GM12878 (cell line): ENCODE data around the gene ZBTB7B.

Source experiments
- BCL11A ChIP-seq: IDR thresholded peaks from 2 replicates; pipeline ENCODE4 v1.6.1; 2011; ENCODE audit warnings: low read depth, low read length
- BHLHE40 ChIP-seq, 2 experiments: fragments of 450-650 bp in 1 of 2; IDR thresholded peaks; 2 replicates each; pipeline ENCODE4 v1.6.1; 2011 to 2017; ENCODE audit warnings: low read depth in 2 of 2, borderline replicate concordance in 1 of 2, improper control_type of control experiment in 1 of 2, low read length in 1 of 2, mild to moderate bottlenecking in 1 of 2
- CEBPB ChIP-seq, 2 experiments: fragments of 150-350 bp in 1 of 2; IDR thresholded peaks; 2 replicates each; pipeline ENCODE4 v1.6.1; 2012 to 2014; ENCODE audit warnings: low read depth in 2 of 2, low read length in 2 of 2, borderline replicate concordance in 1 of 2, inconsistent platforms in 1 of 2
- EZH2 ChIP-seq: IDR thresholded peaks from 2 replicates; pipeline ENCODE4 v1.6.1; 2012; ENCODE audit warnings: low read depth, mild to moderate bottlenecking, control low read depth, inconsistent platforms, low read length, borderline replicate concordance; ENCODE audit not compliant: control insufficient read depth
- HDGF ChIP-seq: fragments of 450-650 bp; IDR thresholded peaks from 2 replicates; pipeline ENCODE4 v1.6.1; 2016; ENCODE audit warnings: antibody characterized with exemption
- JUND ChIP-seq: IDR thresholded peaks from 2 replicates; pipeline ENCODE4 v1.6.1; 2012; ENCODE audit warnings: low read depth, mild to moderate bottlenecking, low read length, improper control_type of control experiment, moderate library complexity
- MXI1 ChIP-seq: fragments of 150-350 bp; IDR thresholded peaks from 2 replicates; pipeline ENCODE4 v1.6.1; 2011; ENCODE audit warnings: low read depth, mild to moderate bottlenecking, inconsistent platforms, low read length, improper control_type of control experiment
- NR2C2 ChIP-seq: IDR thresholded peaks from 2 replicates; pipeline ENCODE4 v1.6.1; 2011; ENCODE audit warnings: borderline replicate concordance, low read depth; ENCODE audit not compliant: control insufficient read depth, insufficient read length
- POLR2A ChIP-seq: IDR thresholded peaks from 2 replicates; pipeline ENCODE4 v1.6.1; 2011; ENCODE audit warnings: low read depth, mild to moderate bottlenecking, low read length
- POLR2AphosphoS5 ChIP-seq: IDR thresholded peaks from 2 replicates; pipeline ENCODE4 v1.6.1; 2011; ENCODE audit warnings: mild to moderate bottlenecking, low read length, inconsistent platforms
- TF ChIP-seq, protein P1 (sequence below): IDR thresholded peaks from 2 replicates; pipeline ENCODE4 v1.6.1; 2012; ENCODE audit warnings: mild to moderate bottlenecking, low read depth, low read length
- TF ChIP-seq, protein P2 (sequence below), 3 experiments: IDR thresholded peaks in 2 of 3; conservative IDR thresholded peaks in 1 of 3; 2 replicates each; pipeline ENCODE4 v1.5.1; 2011; ENCODE audit warnings: low read depth in 3 of 3, low read length in 3 of 3, mild to moderate bottlenecking in 3 of 3, control low read depth in 2 of 3, moderate library complexity in 2 of 3, inconsistent platforms in 1 of 3, mixed read lengths in 1 of 3; ENCODE audit not compliant: control insufficient read depth in 2 of 3, insufficient read depth in 1 of 3; ENCODE audit errors: extremely low read depth in 1 of 3

DNA sequence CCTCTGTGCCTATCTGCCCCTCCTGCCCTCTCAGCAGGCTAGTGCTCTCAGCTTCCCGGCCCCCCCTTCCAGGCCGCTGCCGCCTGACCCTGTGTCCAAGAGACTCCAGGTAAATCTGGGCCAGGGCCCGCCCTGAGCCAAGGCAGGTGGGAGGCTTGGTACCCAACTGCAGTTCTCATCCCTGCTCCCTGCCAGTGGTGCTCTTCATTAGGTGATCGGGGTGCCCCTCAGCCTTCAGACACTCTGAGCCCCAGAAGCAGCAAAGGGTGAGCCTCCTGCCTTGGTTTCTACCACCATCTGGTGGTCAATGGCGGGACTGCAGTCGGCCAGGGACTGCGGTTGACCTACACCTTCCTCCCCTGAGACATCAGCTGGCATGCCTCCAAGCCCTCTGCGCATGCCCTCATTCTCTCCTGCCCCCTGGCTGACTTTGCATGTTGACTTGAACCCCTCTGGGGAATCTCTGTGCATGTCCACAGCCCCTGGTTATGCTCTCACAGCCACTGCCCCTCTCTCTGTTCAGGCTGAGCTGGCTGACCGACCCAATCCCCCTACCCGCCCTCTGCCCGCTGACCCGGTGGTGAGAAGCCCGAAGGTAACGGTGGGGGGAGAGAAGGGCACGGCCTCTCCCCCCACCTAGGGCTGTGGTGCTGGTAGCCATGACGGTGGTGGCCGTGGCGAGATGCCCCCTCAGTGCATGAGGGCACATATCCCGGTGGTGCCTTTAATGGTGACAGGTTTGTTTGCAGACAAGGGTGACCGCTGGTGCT is 59.0 kb downstream of the ZBTB7B start:
- TF ChIP-seq POLR2AphosphoS5 = peak; percentile 43; the same call in 1 of the 2 replicates
- TF ChIP-seq, protein P1, sequence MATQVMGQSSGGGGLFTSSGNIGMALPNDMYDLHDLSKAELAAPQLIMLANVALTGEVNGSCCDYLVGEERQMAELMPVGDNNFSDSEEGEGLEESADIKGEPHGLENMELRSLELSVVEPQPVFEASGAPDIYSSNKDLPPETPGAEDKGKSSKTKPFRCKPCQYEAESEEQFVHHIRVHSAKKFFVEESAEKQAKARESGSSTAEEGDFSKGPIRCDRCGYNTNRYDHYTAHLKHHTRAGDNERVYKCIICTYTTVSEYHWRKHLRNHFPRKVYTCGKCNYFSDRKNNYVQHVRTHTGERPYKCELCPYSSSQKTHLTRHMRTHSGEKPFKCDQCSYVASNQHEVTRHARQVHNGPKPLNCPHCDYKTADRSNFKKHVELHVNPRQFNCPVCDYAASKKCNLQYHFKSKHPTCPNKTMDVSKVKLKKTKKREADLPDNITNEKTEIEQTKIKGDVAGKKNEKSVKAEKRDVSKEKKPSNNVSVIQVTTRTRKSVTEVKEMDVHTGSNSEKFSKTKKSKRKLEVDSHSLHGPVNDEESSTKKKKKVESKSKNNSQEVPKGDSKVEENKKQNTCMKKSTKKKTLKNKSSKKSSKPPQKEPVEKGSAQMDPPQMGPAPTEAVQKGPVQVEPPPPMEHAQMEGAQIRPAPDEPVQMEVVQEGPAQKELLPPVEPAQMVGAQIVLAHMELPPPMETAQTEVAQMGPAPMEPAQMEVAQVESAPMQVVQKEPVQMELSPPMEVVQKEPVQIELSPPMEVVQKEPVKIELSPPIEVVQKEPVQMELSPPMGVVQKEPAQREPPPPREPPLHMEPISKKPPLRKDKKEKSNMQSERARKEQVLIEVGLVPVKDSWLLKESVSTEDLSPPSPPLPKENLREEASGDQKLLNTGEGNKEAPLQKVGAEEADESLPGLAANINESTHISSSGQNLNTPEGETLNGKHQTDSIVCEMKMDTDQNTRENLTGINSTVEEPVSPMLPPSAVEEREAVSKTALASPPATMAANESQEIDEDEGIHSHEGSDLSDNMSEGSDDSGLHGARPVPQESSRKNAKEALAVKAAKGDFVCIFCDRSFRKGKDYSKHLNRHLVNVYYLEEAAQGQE = no peak
- TF ChIP-seq, protein P2, sequence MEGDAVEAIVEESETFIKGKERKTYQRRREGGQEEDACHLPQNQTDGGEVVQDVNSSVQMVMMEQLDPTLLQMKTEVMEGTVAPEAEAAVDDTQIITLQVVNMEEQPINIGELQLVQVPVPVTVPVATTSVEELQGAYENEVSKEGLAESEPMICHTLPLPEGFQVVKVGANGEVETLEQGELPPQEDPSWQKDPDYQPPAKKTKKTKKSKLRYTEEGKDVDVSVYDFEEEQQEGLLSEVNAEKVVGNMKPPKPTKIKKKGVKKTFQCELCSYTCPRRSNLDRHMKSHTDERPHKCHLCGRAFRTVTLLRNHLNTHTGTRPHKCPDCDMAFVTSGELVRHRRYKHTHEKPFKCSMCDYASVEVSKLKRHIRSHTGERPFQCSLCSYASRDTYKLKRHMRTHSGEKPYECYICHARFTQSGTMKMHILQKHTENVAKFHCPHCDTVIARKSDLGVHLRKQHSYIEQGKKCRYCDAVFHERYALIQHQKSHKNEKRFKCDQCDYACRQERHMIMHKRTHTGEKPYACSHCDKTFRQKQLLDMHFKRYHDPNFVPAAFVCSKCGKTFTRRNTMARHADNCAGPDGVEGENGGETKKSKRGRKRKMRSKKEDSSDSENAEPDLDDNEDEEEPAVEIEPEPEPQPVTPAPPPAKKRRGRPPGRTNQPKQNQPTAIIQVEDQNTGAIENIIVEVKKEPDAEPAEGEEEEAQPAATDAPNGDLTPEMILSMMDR (IDR thresholded peaks at IDR 0.05 in 2 of 3, conservative IDR thresholded peaks at IDR 0.05 in 1 of 3; ENCODE audit: control insufficient read depth in 2 of 3, extremely low read depth in 1 of 3, insufficient read depth in 1 of 3, low read depth in 3 of 3, low read length in 3 of 3) = peak; percentile 99 to 100 (median 99); a peak in 5 of 6 replicates
- no peak for TF ChIP-seq CEBPB (IDR thresholded peaks at IDR 0.05; ENCODE audit: borderline replicate concordance in 1 of 2, low read depth in 2 of 2, low read length in 2 of 2)
- TF ChIP-seq HDGF = peak; percentile 58; the same call in 1 of the 2 replicates
- peak; percentile 43 to 58; a peak in 2 of 4 replicates for TF ChIP-seq BHLHE40 (IDR thresholded peaks at IDR 0.05; ENCODE audit: borderline replicate concordance in 1 of 2, low read depth in 2 of 2, low read length in 1 of 2)
- TF ChIP-seq POLR2A = no peak
- TF ChIP-seq NR2C2 = no peak
- no peak for TF ChIP-seq MXI1
- no peak for TF ChIP-seq JUND
- 0 out of 2 replicates have a peak, but pooled peaks have one; percentile 14 for TF ChIP-seq BCL11A
- no peak for TF ChIP-seq EZH2
